Psoas muscle (tissue), 8 donors: ENCODE measurements around the gene OVOL1. TPM values are rescaled to one million over a fixed set of nuclear protein-coding genes. Genes with fewer than 3 reads are reported as not detected.

ENCODE experiments used
- ATAC-seq, 4 donors: fragments of 200-7000 bp; cut with Tn5 transposase; one replicate each; pipeline ENCODE4 v1.9.1; 2020; ENCODE audit warnings: moderate library complexity in 3 of 4, mild to moderate bottlenecking in 2 of 4
- DNase-seq, 2 donors: peaks; one replicate each; pipeline ENCODE4 v3.0.0-alpha.2; 2020
- H3K27ac ChIP-seq: fragments of 200-600 bp; one replicate; pipeline ENCODE4 v1.8.0; 2022
- H3K27me3 ChIP-seq, 3 donors: fragments of 200-600 bp in 1 of 3; one replicate each; pipeline versions ENCODE4 v1.6.1 to v1.8.0; 2013 to 2022; ENCODE audit warnings: low read length in 2 of 3, mild to moderate bottlenecking in 2 of 3, moderate library complexity in 1 of 3; ENCODE audit not compliant: insufficient read depth in 3 of 3
- H3K36me3 ChIP-seq, 2 donors: fragments of 200-600 bp in 1 of 2; one replicate each; pipeline versions ENCODE4 v1.6.1 to v1.8.0; 2013 to 2022; ENCODE audit warnings: low read depth in 1 of 2, mild to moderate bottlenecking in 1 of 2, moderate library complexity in 1 of 2; ENCODE audit not compliant: insufficient read depth in 1 of 2
- H3K4me1 ChIP-seq: fragments of 200-600 bp; one replicate; pipeline ENCODE4 v1.8.0; 2022
- H3K4me3 ChIP-seq: fragments of 200-600 bp; one replicate; pipeline ENCODE4 v1.8.0; 2022; ENCODE audit warnings: mild to moderate bottlenecking
- H3K9me3 ChIP-seq: fragments of 200-600 bp; one replicate; pipeline ENCODE4 v1.8.0; 2022
- CTCF ChIP-seq: fragments of 200-600 bp; IDR thresholded peaks from one replicate; pipeline ENCODE4 v1.8.0; 2022; ENCODE audit warnings: antibody characterized with exemption
- WGBS, 3 donors: extraction: QIAGEN DNeasy Blood & Tissue Kit; methylation state at CpG; one replicate each; pipeline versions ENCODE4 v1.1.6 to v1.1.7; 2013; 5-methylcytosine and 5-hydroxymethylcytosine counted together
- intact Hi-C, 2 donors: fragments of 100-400 bp; cut with DNase I; formaldehyde crosslinking; loops; one replicate each; pipeline versions ENCODE4 v1.11.0 to v1.14.2; 2022
- polyA plus RNA-seq, 3 donors: library from polyadenylated mRNA; stranded (reverse); fragments of 200-250 nt; gene quantifications; one replicate each; pipeline ENCODE4 v1.2.3, GENCODE V29; 2013
- total RNA-seq, 4 donors: library from RNA; stranded (reverse); fragmentation: NEBNext Ultra II Directional in 2 of 4; extraction: Animal tissue kit (Norgen Biotek cat#: 25700) in 2 of 4; gene quantifications; one replicate each; pipeline versions ENCODE4 v1.2.1 to v1.2.4, GENCODE V29; 2021 to 2023
- donor health status: healthy with polysubstance abuse.
- donor health status: DM: no; HTN: no; CAD: no; lungs with moderate emphysema.
- donor health status: Bipolar disorder and iron deficiency.
- donor health status: healthy.
- donor health status: DM: yes; HTN: yes; CAD: no.
- donor health status: DM: no; HTN: no; CAD: no.
- donor health status: DM: no; HTN: no; CAD: no.
- donor health status: DM: yes; HTN: yes; CAD: no.

Gene OVOL1
- total and polyA plus RNA-seq, 7 donors = 0.01 TPM; not detected in 6

GRCh38 chr11:65771589-65772112 is 15.2 kb upstream of the OVOL1 start:
- peaks cover 8% of the 10 kb centered on the region for H3K4me1 ChIP-seq
- no peak for TF ChIP-seq CTCF
- peaks cover 0 to 4% of the 10 kb centered on the region in 2 donors for H3K36me3 ChIP-seq
- WGBS, 3 donors = 64 to 73% (median 67%) methylated on average over 6 of the region's 6 CpGs
- no peak overlapping the region for H3K27ac ChIP-seq
- H3K4me3 ChIP-seq = no peak overlapping the region
- H3K9me3 ChIP-seq = no peaks in the 10 kb centered on the region
- ATAC-seq (no peak), DNase-seq (no peak)
- intact Hi-C loops = no loop called here
- no peaks in the 10 kb centered on the region for H3K27me3 ChIP-seq

GRCh38 chr11:65773784-65774411 is 13.0 kb upstream of the OVOL1 start:
- no peak for DNase-seq
- TF ChIP-seq CTCF = no peak
- H3K27me3 ChIP-seq = no peaks in the 10 kb centered on the region
- intact Hi-C loops = no loop called here
- 54 to 68% (median 55%) methylated on average over 8 of the region's 8 CpGs for WGBS, 3 donors
- no peak overlapping the region for H3K27ac ChIP-seq
- ATAC-seq = no peak
- H3K4me1 ChIP-seq = peaks cover 8% of the 10 kb centered on the region
- H3K9me3 ChIP-seq = no peaks in the 10 kb centered on the region
- peaks cover 0 to 26% of the 10 kb centered on the region in 2 donors for H3K36me3 ChIP-seq
- H3K4me3 ChIP-seq = no peak overlapping the region

GRCh38 chr11:65774525-65775306 is 12.1 kb upstream of the OVOL1 start:
- DNase-seq (no peak), ATAC-seq (no peak)
- H3K36me3 ChIP-seq = peaks cover 0 to 33% of the 10 kb centered on the region in 2 donors
- no peak overlapping the region for H3K27ac ChIP-seq
- intact Hi-C loops = loop anchor here in 1 of 2 donors (5.0 kb wide), 1 partner anchor 213 kb away; no protein-coding TSS in a partner anchor
- 85 to 90% (median 86%) methylated on average over 9 of the region's 9 CpGs for WGBS, 3 donors
- no peaks in the 10 kb centered on the region for H3K9me3 ChIP-seq
- peaks cover 15% of the 10 kb centered on the region for H3K4me1 ChIP-seq
- H3K4me3 ChIP-seq = no peak overlapping the region
- no peaks in the 10 kb centered on the region for H3K27me3 ChIP-seq
- no peak for TF ChIP-seq CTCF

GRCh38 chr11:65776196-65776595 is 10.7 kb upstream of the OVOL1 start:
- ATAC-seq (peak in 2 of 4 donors; percentile 31 to 33), DNase-seq (peak in 1 of 2 donors; percentile 54)

More at GRCh38 chr11:65776196-65776595, 10.7 kb upstream of the OVOL1 start:
- Histone ChIP-seq H3K4me3 (no peak overlapping the region), H3K4me1 (peaks cover 18% of the 10 kb centered on the region), H3K27ac (no peak overlapping the region), H3K27me3 (no peaks in the 10 kb centered on the region), H3K9me3 (no peaks in the 10 kb centered on the region), H3K36me3 (peaks cover 0 to 33% of the 10 kb centered on the region in 2 donors)
- intact Hi-C loops = loop anchor here in 1 of 2 donors (5.0 kb wide), 1 partner anchor 211 kb away; no protein-coding TSS in a partner anchor
- 78 to 86% (median 81%) methylated on average over 8 of the region's 8 CpGs for WGBS, 3 donors
- no peak for TF ChIP-seq CTCF
